Measurements from ENCODE around the gene HIVEP3.

- TF ChIP-seq CTCF (IDR thresholded peaks at IDR 0.05) (no peak), POLR2A (IDR thresholded peaks at IDR 0.05) (no peak), EP300 (IDR thresholded peaks at IDR 0.05) (no peak)
Observed at GRCh38 chr1:41622402-41622801, 296.3 kb downstream of the HIVEP3 start.

Data from tibial nerve (tissue), 4 donors.